HCEC 1CT (cell line): ENCODE results near the gene EEF1AKMT2.
"Not testable (repeated sequence)": the region's sequence is repeated elsewhere in the genome, so short reads cannot be mapped to it uniquely, and the experiment has no call there.

Source experiments
- DNase-seq: peaks from one replicate; pipeline ENCODE4 v3.0.0-alpha.2; 2017

The EEF1AKMT2 gene

GRCh38 chr10:124791547-124792348 lies at the start of gene EEF1AKMT2:
Gene EEF1AKMT2, minus strand, starts transcription at chr10:124791887. Its CDS starts 54 bp downstream, at chr10:124791833.
- DNase-seq = peak; percentile 79

- DNase-seq = no peak
Measured at GRCh38 chr10:124837687-124838086, 46.0 kb upstream of the EEF1AKMT2 start.

- no peak for DNase-seq
Measured at GRCh38 chr10:124831116-124831515, 39.4 kb upstream of the EEF1AKMT2 start.

GRCh38 chr10:124830445-124830844 lies 38.8 kb upstream of the EEF1AKMT2 start:
- DNase-seq = no peak

GRCh38 chr10:124829447-124830115 lies 37.9 kb upstream of the EEF1AKMT2 start:
- DNase-seq = no peak

- DNase-seq = peak; percentile 13
Measured at GRCh38 chr10:124827474-124827873, 35.8 kb upstream of the EEF1AKMT2 start.

- DNase-seq = no peak
Measured at GRCh38 chr10:124826262-124826661, 34.6 kb upstream of the EEF1AKMT2 start.

GRCh38 chr10:124825702-124826101 lies 34.0 kb upstream of the EEF1AKMT2 start:
- no peak for DNase-seq

- DNase-seq = not testable (repeated sequence)
Measured at GRCh38 chr10:124824932-124825331, 33.2 kb upstream of the EEF1AKMT2 start.

GRCh38 chr10:124824507-124824906 lies 32.8 kb upstream of the EEF1AKMT2 start:
- no peak for DNase-seq

GRCh38 chr10:124821520-124821919 lies 29.8 kb upstream of the EEF1AKMT2 start:
- no peak for DNase-seq

GRCh38 chr10:124820121-124820520 lies 28.4 kb upstream of the EEF1AKMT2 start:
- DNase-seq = no peak

- no peak for DNase-seq
Measured at GRCh38 chr10:124802313-124802675, 10.6 kb upstream of the EEF1AKMT2 start.

GRCh38 chr10:124799211-124799610 lies 7.5 kb upstream of the EEF1AKMT2 start:
- DNase-seq = no peak

- DNase-seq = no peak
Measured at GRCh38 chr10:124798781-124799180, 7.1 kb upstream of the EEF1AKMT2 start.

GRCh38 chr10:124798364-124798763 lies 6.7 kb upstream of the EEF1AKMT2 start:
- no peak for DNase-seq

GRCh38 chr10:124792998-124793352 lies 1.3 kb upstream of the EEF1AKMT2 start:
- no peak for DNase-seq

GRCh38 chr10:124782900-124783299 lies 8.8 kb downstream of the EEF1AKMT2 start:
- DNase-seq = not testable (repeated sequence)

- DNase-seq = no peak
Measured at GRCh38 chr10:124768791-124769190, 22.9 kb downstream of the EEF1AKMT2 start.

- DNase-seq = no peak
Measured at GRCh38 chr10:124765256-124765655, 26.4 kb downstream of the EEF1AKMT2 start.

GRCh38 chr10:124763267-124763666 lies 28.4 kb downstream of the EEF1AKMT2 start:
- DNase-seq = no peak

GRCh38 chr10:124762281-124762680 lies 29.4 kb downstream of the EEF1AKMT2 start:
- no peak for DNase-seq

GRCh38 chr10:124756156-124756903 lies 35.4 kb downstream of the EEF1AKMT2 start:
- DNase-seq = no peak

GRCh38 chr10:124755581-124755980 lies 36.1 kb downstream of the EEF1AKMT2 start:
- DNase-seq = no peak
